ENCODE data around the gene LBH.
"Not testable (repeated sequence)": the region's sequence is repeated elsewhere in the genome, so short reads cannot be mapped to it uniquely, and the experiment has no call there.

Gene LBH

DNA sequence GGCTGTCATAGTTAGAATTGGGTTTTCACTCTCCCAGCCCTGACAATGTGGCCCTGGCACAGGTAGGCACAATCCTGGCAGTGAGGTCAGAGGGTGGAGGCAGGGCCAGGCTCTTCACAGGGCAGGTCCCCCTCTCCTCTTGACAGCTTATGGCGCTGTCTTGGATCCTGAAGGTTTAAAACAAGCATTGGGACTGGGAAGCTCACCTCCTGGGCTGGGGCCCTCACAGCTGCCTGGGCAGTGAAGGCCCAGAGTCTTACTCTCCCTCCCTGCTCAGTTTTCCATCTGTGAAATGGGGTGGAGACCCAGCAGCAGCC is 23.3 kb downstream of the LBH start:
- in situ Hi-C loops (cut with MboI; ENCODE audit: low sequenced_read_pairs) = no loop called here

DNA sequence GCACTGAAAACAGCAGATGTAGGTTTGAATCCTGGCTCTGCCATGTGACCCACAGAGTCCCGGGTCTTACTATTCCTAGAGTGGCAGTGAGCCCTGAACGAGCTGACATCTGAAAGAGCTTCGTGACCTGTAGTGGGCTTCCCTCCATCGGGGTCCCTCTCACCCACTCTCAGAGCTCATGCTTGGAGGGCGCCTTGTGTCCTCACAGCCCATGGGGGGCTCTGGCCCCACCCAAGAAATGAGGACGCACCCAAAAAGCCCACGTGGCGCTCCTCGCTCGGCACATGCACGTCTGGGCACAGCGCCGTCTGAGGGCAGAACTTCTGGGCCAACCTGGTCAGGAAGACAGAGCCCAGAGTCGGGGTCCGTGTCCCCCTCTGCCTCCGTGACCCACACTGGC is 23.7 kb downstream of the LBH start:
- in situ Hi-C loops (cut with MboI; ENCODE audit: low sequenced_read_pairs) = no loop called here

GRCh38 chr2:30255466-30256408 is 24.4 kb downstream of the LBH start:
- in situ Hi-C loops (cut with MboI; ENCODE audit: low sequenced_read_pairs) = no loop called here

- in situ Hi-C loops (cut with MboI; ENCODE audit: low sequenced_read_pairs) = no loop called here
These were observed 26.2 kb downstream of the LBH start for GRCh38 chr2:30257266-30258214.

GRCh38 chr2:30259071-30259470 is 27.7 kb downstream of the LBH start:
- in situ Hi-C loops (cut with MboI; ENCODE audit: low sequenced_read_pairs) = no loop called here

DNA sequence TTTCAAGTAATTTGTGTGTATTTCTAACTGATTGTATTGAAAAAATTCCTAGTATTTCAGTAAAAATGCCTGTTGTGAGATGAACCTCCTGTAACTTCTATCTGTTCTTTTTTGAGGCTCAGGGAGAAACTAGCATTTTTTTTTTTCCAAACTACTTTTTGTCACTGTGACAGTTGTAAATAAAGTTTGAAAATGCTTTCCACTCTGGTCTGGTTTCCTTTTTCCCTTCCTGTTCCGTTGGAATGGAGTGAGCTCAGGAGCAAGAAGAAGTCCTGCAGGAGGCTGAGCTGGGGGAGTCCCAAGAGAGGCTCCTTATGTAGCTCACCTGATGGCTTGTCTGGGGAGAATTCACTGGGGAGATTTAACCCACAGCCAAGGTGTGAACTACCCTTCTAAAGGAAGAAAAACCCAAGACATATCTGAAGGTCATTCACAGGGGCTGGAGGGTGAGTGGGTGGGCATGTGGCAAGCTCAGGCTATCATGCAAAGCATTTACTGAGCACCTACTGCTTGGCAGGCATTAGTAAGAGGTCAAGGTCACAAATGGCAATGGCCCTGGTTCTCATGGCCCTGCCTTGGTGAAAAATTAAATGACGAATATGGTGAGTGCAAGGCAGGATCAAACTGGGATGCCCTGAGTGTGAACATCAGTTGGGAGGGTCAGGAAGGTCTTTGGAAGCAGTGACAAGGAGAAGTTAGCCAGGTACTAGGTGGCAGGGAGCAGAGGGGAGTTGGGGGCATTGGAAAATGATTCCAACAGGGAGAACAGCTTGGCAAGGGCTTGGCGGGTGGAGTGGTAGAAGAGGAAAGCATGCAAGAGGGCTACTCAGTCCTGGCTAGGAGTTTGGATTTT is 28.7 kb downstream of the LBH start:
- in situ Hi-C loops (cut with MboI; ENCODE audit: low sequenced_read_pairs) = no loop called here

DNA sequence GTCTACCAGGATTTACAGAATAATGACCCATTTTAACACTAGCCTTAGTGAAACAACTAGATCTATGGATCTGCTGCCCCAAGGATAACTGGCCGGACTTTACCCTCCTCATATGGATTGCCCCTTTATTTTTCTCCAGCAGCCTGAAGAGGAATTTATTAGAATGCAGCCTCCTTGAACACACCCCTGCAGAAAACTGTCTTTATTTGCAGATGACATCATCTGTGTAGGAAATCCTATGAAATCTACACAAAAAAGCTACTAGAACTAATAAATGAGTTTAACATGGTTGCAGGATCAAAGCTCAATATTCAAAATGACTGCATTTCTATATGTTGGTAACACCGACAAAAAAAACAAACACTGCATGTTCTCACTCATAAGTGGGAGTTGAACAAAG is 29.6 kb downstream of the LBH start:
- in situ Hi-C loops (cut with MboI; ENCODE audit: low sequenced_read_pairs) = no loop called here

DNA sequence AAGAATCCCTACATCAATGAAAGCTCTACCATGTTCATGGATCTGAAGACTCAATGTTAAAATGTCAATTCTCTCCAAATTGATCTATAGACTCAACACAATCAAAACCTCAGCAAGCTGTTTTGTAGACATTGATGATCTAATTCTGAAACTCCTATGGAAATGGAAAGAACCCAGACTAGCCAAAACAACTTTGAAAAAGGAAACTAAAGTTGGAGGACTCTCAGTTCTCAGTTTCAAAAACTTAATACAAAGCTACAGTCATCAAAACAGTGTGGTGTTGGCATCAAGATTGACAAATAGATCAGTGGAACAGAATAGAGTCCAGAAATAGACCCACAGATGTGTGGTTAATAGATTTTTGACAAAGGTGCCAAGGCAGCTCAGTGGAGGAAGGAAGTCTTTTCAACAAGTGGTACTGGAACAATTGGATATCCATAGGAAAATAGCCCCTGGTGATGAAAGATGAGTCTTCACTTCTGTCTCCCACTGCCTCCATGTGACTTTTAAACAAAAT is 30.4 kb downstream of the LBH start:
- in situ Hi-C loops (cut with MboI; ENCODE audit: low sequenced_read_pairs) = no loop called here

DNA sequence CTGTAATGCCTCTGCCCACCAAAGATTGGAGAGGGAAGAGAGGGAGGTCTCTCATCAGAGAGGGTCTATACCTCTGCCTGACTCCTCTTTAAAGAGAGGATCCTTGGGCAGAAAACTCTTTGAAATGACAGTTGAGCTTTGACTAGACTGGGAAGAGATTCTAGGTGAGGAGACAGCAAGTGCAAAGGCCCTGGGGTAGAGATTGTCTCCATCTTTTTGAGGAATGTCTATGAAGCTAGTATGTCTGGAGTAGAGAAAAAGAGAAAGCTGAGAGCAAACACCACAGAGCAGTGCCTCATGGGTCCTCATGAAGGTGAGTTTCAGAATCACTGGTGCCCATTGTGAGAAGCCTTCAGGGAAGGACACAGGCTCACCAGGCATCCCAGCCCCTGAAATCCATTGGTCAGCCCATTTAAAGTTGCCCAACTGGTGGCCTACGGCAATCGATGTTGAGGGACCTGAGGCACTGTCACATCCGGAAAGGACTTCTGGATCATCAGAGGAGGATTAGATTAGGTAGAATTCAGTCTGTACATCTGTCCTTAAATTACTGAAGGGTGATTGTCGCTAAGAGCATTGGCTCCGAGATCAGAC is 31.5 kb downstream of the LBH start:
- in situ Hi-C loops (cut with MboI; ENCODE audit: low sequenced_read_pairs) = no loop called here

DNA sequence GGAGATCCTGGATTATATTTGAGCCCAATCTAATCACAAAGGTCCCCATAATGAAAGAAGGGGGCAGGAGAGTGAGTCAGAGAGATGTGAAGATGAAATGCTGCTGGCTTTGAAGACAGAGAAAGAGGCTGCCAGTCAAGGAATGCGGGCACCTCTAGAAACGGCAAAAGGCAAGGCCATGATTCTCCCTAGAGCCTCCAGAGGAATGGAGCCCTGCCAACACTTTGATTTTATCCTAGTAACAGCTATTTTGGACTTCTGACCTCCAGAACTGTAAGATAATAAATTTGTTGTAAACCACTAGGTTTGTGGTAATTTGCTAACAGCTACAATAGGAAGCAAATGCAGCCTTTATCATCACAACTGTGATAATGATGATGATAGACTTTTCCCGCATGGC is 32.9 kb downstream of the LBH start:
- in situ Hi-C loops (cut with MboI; ENCODE audit: low sequenced_read_pairs) = no loop called here

DNA sequence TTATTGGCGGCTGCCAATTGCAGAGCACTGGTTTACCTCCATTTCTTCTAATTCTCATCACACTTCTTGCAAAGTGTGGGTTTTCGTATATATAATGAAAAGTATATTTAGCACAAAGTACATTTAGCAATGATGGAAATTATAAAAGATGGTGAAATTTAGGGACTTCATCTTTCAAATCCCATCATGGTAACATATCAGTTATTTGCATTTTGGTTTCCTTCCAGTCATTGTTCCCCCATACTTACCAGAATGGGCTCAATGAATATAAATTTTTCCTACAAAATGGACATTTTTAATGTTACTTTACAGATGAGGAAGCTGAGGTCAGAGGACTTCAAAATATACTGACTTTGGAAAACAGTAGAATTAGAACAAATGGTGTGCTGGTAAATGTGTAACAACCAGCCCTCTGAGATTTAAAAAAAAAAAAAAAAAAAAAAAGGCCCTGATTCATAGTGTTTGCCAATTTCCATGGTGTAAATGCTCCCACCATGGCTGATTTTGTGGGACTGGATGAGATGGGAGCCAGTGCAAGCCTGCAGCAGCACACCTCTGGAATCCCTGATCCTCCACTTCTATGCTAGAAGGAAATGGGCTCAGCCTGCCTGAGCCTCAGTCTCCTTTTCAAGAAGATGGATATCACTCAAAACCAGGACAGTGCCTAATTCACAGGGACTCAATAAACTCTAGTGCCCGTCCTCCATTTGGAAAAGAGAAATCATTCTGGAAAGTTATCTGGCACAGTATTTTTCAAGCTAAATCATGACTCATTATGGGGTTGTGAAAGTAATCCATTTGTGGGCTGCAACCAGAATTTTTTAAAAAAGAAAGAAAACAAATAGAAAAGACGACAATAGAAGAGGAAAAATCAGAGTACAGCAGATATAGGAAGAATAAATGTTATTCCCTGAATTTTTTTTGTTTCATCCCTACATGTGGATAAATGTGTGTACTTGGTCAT is 34.0 kb downstream of the LBH start:
- in situ Hi-C loops (cut with MboI; ENCODE audit: low sequenced_read_pairs) = no loop called here

DNA sequence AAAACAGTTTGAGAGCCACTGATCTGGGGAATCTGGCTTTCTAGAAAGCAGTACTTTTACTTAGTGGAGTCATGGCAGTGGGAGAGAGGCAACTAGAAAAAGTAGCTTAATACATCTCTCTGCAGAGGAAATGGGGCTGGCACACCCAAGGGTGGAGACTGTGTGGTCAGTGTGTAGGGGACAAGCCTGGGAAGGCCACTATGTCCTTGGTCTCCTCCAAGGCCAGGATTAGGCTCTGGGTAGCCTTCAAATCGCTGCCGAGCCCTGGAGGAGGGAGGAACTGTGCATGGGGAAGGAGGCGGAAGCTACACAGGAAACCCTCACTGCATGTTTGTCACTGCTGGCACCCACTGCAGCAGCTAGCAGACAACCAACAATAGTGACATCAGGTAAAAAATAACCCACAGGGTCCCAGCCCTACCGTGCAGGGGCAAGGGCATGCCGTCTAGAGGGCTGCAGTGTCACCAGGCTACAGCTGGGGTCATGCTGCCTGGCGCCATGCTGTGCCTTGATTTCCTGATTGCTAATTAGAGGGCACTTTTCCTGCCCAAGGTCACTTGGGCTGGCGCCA is 34.8 kb downstream of the LBH start:
- in situ Hi-C loops (cut with MboI; ENCODE audit: low sequenced_read_pairs) = no loop called here

DNA sequence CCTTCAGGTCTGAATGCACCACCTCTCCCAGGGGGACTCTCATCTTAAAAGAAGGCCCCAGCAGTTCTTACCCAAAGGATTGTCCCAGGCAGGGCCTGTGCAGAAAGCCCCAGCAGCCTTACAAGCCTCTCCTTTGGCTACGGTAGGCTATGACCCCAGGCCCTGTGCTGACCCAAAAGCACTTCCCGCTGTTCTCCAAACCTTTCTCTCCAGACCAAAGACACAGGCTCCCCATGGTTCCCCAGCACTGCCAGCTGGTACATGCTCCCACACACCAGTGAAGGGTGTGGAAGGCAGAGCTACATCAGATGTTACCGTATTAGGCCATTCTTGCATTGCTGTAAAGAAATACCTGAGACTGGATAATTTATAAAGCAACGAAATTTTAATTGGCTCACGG is 35.4 kb downstream of the LBH start:
- in situ Hi-C loops (cut with MboI; ENCODE audit: low sequenced_read_pairs) = no loop called here

DNA sequence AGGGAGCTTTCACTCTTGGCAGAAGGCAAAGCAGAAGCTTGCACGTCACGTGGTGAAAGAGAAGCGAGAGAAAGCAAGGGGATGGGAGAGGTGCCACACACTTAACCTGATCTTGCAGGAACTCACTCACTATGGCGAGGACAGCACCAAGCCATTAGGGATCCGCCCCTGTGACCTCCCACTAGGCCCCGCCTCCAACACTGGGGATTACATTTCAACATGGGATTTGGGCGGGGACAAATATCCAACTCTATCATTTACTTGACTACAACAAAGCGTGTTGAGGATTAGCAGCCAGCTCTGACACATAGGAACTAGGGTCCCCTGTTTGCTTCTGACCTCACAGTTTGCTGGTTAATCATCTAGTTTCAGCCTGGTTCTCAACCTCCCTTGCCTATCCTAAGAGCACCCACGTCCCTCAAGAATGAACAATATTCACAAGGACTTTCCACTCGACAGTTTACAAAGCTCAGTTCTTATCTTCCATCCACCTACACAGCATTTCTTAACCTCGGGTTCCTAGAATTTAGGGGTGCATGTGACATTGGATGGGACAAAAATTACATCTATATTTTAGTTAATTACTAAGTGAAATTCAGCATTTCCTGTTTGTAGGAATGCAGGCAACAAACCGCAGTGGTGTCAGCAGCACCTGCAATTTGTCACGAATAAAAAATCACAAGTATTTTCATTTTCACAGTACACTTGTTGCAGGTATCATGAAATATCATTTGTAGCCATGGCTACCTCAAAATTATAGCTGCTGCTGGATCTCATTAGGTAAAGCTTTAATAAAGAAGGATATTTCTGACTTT is 36.0 kb downstream of the LBH start:
- in situ Hi-C loops (cut with MboI; ENCODE audit: low sequenced_read_pairs) = no loop called here

DNA sequence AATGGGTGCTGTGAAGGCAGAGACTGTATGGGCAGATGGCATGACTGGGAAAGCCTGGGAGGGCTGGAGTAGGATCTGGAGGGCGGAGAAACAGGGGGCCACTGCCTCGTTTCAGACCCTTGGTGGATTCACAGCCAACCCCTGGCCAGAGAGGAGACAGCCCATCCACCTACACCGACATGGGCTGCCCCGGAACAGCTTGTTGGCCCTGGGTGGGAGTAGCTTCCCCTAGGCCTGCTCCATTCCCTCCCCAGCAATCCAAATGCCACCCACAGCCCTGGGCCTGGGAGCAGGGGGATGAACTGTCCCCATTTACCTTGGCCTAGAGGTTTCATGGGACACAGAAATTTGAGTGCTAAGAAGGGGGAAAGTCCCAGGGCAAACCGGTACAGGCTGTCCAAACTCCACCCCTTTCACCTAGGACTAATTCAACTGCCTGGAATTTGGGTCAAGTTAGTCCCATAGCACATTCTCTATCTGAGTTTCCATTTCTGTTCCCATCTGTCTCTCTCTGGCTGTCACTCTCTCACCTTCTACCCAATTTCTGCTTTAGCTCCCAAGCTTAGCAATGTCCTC is 37.0 kb downstream of the LBH start:
- in situ Hi-C loops (cut with MboI; ENCODE audit: low sequenced_read_pairs) = no loop called here

- in situ Hi-C loops (cut with MboI; ENCODE audit: low sequenced_read_pairs) = not testable (repeated sequence)
These were observed 37.9 kb downstream of the LBH start for GRCh38 chr2:30269114-30269770.

GRCh38 chr2:30269771-30270145 is 38.4 kb downstream of the LBH start:
- in situ Hi-C loops (cut with MboI; ENCODE audit: low sequenced_read_pairs) = no loop called here

Data from HL-60/S4 treated with retinoic acid at 250 ng/mL for 4 days and 3 days (cell line).